MM.1S (cell line): ENCODE measurements around the gene RPS18.

Experiments used
- EZH2 ChIP-seq: fragments of 300-600 bp; sonication (generic); optimal IDR thresholded peaks from 2 replicates; pipeline ENCODE3; 2017; ENCODE audit warnings: low read depth, mild to moderate bottlenecking, antibody characterized with exemption, low read length, mixed read lengths
- EZH2phosphoT487 ChIP-seq: fragments of 300-600 bp; sonication (generic); IDR thresholded peaks from 2 replicates; pipeline ENCODE4 v1.6.1; 2018; ENCODE audit warnings: antibody characterized with exemption, low read length
- TF ChIP-seq, protein P1 (sequence below): fragments of 300-600 bp; sonication (generic); IDR thresholded peaks from 2 replicates; pipeline ENCODE4 v1.5.1; 2016; ENCODE audit warnings: antibody characterized with exemption, low read length, mixed read lengths

DNA sequence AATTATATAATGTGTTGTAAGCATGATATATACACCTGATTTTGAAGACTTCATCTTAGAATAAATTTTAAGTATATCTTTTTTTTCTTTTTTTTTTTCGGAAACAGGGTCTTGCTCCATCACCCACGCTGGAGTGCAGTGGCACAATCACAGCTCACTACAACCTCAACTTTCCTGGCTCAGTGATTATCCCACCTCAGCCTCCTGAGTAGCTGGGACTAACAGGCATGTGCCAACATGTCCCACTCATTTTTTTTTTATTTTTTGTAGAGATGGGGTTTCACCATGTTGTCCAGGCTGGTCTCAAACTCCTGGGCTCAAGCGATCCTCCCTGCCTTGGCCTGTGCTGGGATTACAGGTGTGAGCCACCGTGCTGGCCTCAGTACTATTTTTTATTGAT, 17.3 kb upstream of the RPS18 start:
- TF ChIP-seq EZH2phosphoT487, result no peak
- TF ChIP-seq, protein P1, sequence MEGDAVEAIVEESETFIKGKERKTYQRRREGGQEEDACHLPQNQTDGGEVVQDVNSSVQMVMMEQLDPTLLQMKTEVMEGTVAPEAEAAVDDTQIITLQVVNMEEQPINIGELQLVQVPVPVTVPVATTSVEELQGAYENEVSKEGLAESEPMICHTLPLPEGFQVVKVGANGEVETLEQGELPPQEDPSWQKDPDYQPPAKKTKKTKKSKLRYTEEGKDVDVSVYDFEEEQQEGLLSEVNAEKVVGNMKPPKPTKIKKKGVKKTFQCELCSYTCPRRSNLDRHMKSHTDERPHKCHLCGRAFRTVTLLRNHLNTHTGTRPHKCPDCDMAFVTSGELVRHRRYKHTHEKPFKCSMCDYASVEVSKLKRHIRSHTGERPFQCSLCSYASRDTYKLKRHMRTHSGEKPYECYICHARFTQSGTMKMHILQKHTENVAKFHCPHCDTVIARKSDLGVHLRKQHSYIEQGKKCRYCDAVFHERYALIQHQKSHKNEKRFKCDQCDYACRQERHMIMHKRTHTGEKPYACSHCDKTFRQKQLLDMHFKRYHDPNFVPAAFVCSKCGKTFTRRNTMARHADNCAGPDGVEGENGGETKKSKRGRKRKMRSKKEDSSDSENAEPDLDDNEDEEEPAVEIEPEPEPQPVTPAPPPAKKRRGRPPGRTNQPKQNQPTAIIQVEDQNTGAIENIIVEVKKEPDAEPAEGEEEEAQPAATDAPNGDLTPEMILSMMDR, result no peak
- TF ChIP-seq EZH2, result no peak
